Endothelial cell of umbilical vein (primary cell): ENCODE results near the gene TNIP1. TPM values are rescaled to one million over a fixed set of nuclear protein-coding genes. Genes with fewer than 3 reads are reported as not detected.
A peak's percentile ranks its signal among the peaks of the same experiment; 100 is the strongest.

ENCODE experiments used
- BruUV-seq: library from RNA; stranded (reverse); fragments of 400-500 nt; replicated peaks from 2 replicates; lab custom pipeline; 2021; lab: Mats Ljungman, UMichigan
- CTCF ChIA-PET: fragments of 300-600, 350-600 bp; sonication (Branson Sonifier 250); formaldehyde crosslinking; loops from one replicate; lab custom pipeline; 2021; ENCODE audit warnings: antibody characterized with exemption, inconsistent platforms; lab: Charles Lee
- POLR2A ChIA-PET: fragments of 300-600, 350-600 bp; sonication (Branson Sonifier 250); formaldehyde crosslinking; loops from one replicate; lab custom pipeline; 2021; ENCODE audit warnings: antibody characterized with exemption, inconsistent platforms; lab: Charles Lee
- DNase-seq: peaks from one replicate; pipeline ENCODE4 v3.0.0-alpha.2; 2011; ENCODE audit warnings: low read depth, low spot score
- FAIRE-seq: peaks from 2 replicates; lab custom pipeline; 2011; peaks lifted over from hg19 to GRCh38; lab: Jason Lieb, UNC
- H2AFZ ChIP-seq: 2 replicates; pipeline ENCODE4 v1.6.0; 2012; ENCODE audit warnings: low read depth, low read length, control low read depth, inconsistent platforms
- H3K27ac ChIP-seq: 2 replicates; pipeline ENCODE4 v1.5.1; 2011; ENCODE audit warnings: low read depth, mild to moderate bottlenecking, control low read depth, low read length, moderate library complexity; ENCODE audit not compliant: insufficient read depth
- H3K27me3 ChIP-seq, 2 experiments: 2 replicates each; pipeline versions ENCODE4 v1.6.0 to v1.6.1; 2011; ENCODE audit warnings: low read length in 2 of 2, mixed read lengths in 1 of 2; ENCODE audit not compliant: control insufficient read depth in 2 of 2, insufficient read depth in 2 of 2
- H3K36me3 ChIP-seq, 2 experiments: 2 replicates in 1 of 2; 3 replicates in 1 of 2; pipeline ENCODE4 v1.5.1; 2011; ENCODE audit warnings: low read length in 2 of 2, mild to moderate bottlenecking in 1 of 2, moderate library complexity in 1 of 2; ENCODE audit not compliant: control insufficient read depth in 2 of 2, insufficient read depth in 2 of 2; ENCODE audit errors: extremely low read depth in 1 of 2
- H3K4me1 ChIP-seq: 3 replicates; pipeline ENCODE4 v1.5.1; 2011; ENCODE audit warnings: mild to moderate bottlenecking, low read length; ENCODE audit not compliant: control insufficient read depth, insufficient read depth; ENCODE audit errors: extremely low read depth
- H3K4me2 ChIP-seq: 2 replicates; pipeline ENCODE4 v1.6.1; 2011; ENCODE audit warnings: low read length, control low read depth, mixed read lengths; ENCODE audit not compliant: insufficient read depth
- H3K4me3 ChIP-seq, 3 experiments: fragments of 200-600 bp in 1 of 3; sonication (generic), shearing (Covaris generic) in 1 of 3; replicated peaks in 1 of 3; 2 replicates each; pipeline ENCODE4 v1.5.1; 2011 to 2016; ENCODE audit warnings: control low read depth in 3 of 3, low read length in 3 of 3, mild to moderate bottlenecking in 2 of 3, inconsistent platforms in 1 of 3, low read depth in 1 of 3, moderate library complexity in 1 of 3; ENCODE audit not compliant: insufficient read depth in 1 of 3
- H3K79me2 ChIP-seq: 2 replicates; pipeline ENCODE4 v1.6.0; 2012; ENCODE audit warnings: low read length, inconsistent platforms; ENCODE audit not compliant: control insufficient read depth, insufficient read depth
- H3K9ac ChIP-seq: replicated peaks from 2 replicates; pipeline ENCODE3; 2011; ENCODE audit warnings: low read length, control low read depth; ENCODE audit not compliant: insufficient read depth; ENCODE audit errors: extremely low read depth
- H3K9me1 ChIP-seq: replicated peaks from 3 replicates; pipeline ENCODE4 v1.6.0; 2011; ENCODE audit warnings: mild to moderate bottlenecking, low read length; ENCODE audit not compliant: control insufficient read depth, insufficient read depth; ENCODE audit errors: extremely low read depth
- H3K9me3 ChIP-seq: replicated peaks from 2 replicates; pipeline ENCODE4 v1.5.1; 2012; ENCODE audit warnings: low read length, inconsistent platforms; ENCODE audit not compliant: control insufficient read depth, insufficient read depth
- H4K20me1 ChIP-seq: replicated peaks from 2 replicates; pipeline ENCODE3; 2011; ENCODE audit warnings: mild to moderate bottlenecking, low read length; ENCODE audit not compliant: control insufficient read depth, insufficient read depth; ENCODE audit errors: extremely low read depth
- EZH2 ChIP-seq: IDR thresholded peaks from 2 replicates; pipeline ENCODE4 v1.6.1; 2012; ENCODE audit warnings: borderline replicate concordance, low read depth, mild to moderate bottlenecking, moderate library complexity, low read length, inconsistent platforms; ENCODE audit not compliant: severe bottlenecking
- FOS ChIP-seq: IDR thresholded peaks from 2 replicates; pipeline ENCODE4 v1.6.1; 2011; ENCODE audit warnings: mild to moderate bottlenecking, low read length, moderate library complexity, borderline replicate concordance; ENCODE audit not compliant: insufficient read depth
- GATA2 ChIP-seq: IDR thresholded peaks from 2 replicates; pipeline ENCODE4 v1.7.0; 2011; ENCODE audit warnings: low read depth, mild to moderate bottlenecking, moderate library complexity, mixed read lengths, low read length; ENCODE audit not compliant: insufficient read length, insufficient read depth
- JUN ChIP-seq: IDR thresholded peaks from 2 replicates; pipeline ENCODE4 v1.6.1; 2011; ENCODE audit warnings: borderline replicate concordance, low read depth; ENCODE audit not compliant: insufficient read length, insufficient read depth
- MYC ChIP-seq: IDR thresholded peaks from one replicate; pipeline ENCODE4 v1.6.1; 2011; ENCODE audit warnings: mild to moderate bottlenecking, low read depth, low read length
- POLR2A ChIP-seq: IDR thresholded peaks from 2 replicates; pipeline ENCODE4 v1.6.1; 2012; ENCODE audit warnings: low read depth, mild to moderate bottlenecking, control low read depth, low read length
- POLR2AphosphoS5 ChIP-seq: IDR thresholded peaks from 2 replicates; pipeline ENCODE4 v1.6.1; 2012; ENCODE audit warnings: low read depth, mild to moderate bottlenecking, control low read depth, low read length, moderate library complexity; ENCODE audit not compliant: insufficient read depth
- dilution Hi-C: fragments of 300-500 bp; cut with MboI; formaldehyde crosslinking; loops from one replicate; pipeline ENCODE4 v1.15.0; 2019; ENCODE audit warnings: low sequenced_read_pairs; ENCODE audit not compliant: extremely low pct_ligation_motif_present
- intact Hi-C: fragments of 100-400 bp; cut with micrococcal nuclease; formaldehyde crosslinking; loops from one replicate; pipeline ENCODE4 v1.10.0; 2022
- polyA plus RNA-seq, 4 experiments: library from polyadenylated mRNA; depleted of rRNA in 3 of 4; stranded (reverse) in 3 of 4; unstranded in 1 of 4; fragments of >200 nt; gene quantifications; 2 replicates each; pipeline versions ENCODE4 v1.2.1 to v1.2.3, GENCODE V29; 2011 to 2012; ENCODE audit warnings: missing spikeins in 1 of 4
- total RNA-seq: library from RNA; stranded (reverse); gene quantifications from 2 replicates; pipeline ENCODE4 v1.2.3, GENCODE V29; 2021
- TF ChIP-seq, protein P1 (sequence below): IDR thresholded peaks from 2 replicates; pipeline ENCODE4 v1.6.1; 2011; ENCODE audit not compliant: insufficient read depth, insufficient read length
- TF ChIP-seq, protein P2 (sequence below), 2 donors: IDR thresholded peaks; 1 replicate in 1 of 2; 2 replicates in 1 of 2; pipeline ENCODE4 v1.5.1; 2011; ENCODE audit warnings: low read length in 2 of 2, mild to moderate bottlenecking in 2 of 2, moderate library complexity in 2 of 2, control low read depth in 1 of 2, inconsistent platforms in 1 of 2, low read depth in 1 of 2; ENCODE audit not compliant: insufficient read depth in 1 of 2; ENCODE audit errors: extremely low read depth in 1 of 2

The TNIP1 gene
- total and polyA plus RNA-seq, 2 donors (not counting 3 experiments of a cell fraction or from before 2014, with no cell fraction given), result 43.0 to 96.8 TPM

GRCh38 chr5:151063142-151063989 lies 17.5 kb downstream of the TNIP1 start:
- POLR2A ChIA-PET, result no interaction called here
- Histone ChIP-seq H3K36me3 (peaks cover 3 to 26% of the 10 kb centered on the region in 2 experiments), H4K20me1 (no peaks in the 10 kb centered on the region), H3K4me2 (peak overlapping the region; percentile 30), H3K27ac (peak overlapping the region; percentile 86), H3K4me1 (peaks cover 28% of the 10 kb centered on the region), H3K9me3 (no peaks in the 10 kb centered on the region), H3K9ac (peak overlapping the region; percentile 28), H3K4me3 (no peak overlapping the region), H3K27me3 (no peaks in the 10 kb centered on the region), H3K9me1 (no peaks in the 10 kb centered on the region), H3K79me2 (peaks cover 9% of the 10 kb centered on the region), H2AFZ (no peak overlapping the region)
- peak; percentile 95 for FAIRE-seq
- BruUV-seq, result no TSS peak
- CTCF ChIA-PET, result interaction anchor here (0.9 to 7.5 kb wide), 6 partner anchors 11 to 102 kb away, joined by 3 to 46 read pairs (median 5); no protein-coding TSS in a partner anchor
- TF ChIP-seq, protein P1, sequence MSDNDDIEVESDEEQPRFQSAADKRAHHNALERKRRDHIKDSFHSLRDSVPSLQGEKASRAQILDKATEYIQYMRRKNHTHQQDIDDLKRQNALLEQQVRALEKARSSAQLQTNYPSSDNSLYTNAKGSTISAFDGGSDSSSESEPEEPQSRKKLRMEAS, result no peak
- TF ChIP-seq GATA2, result no peak
- TF ChIP-seq, protein P2, sequence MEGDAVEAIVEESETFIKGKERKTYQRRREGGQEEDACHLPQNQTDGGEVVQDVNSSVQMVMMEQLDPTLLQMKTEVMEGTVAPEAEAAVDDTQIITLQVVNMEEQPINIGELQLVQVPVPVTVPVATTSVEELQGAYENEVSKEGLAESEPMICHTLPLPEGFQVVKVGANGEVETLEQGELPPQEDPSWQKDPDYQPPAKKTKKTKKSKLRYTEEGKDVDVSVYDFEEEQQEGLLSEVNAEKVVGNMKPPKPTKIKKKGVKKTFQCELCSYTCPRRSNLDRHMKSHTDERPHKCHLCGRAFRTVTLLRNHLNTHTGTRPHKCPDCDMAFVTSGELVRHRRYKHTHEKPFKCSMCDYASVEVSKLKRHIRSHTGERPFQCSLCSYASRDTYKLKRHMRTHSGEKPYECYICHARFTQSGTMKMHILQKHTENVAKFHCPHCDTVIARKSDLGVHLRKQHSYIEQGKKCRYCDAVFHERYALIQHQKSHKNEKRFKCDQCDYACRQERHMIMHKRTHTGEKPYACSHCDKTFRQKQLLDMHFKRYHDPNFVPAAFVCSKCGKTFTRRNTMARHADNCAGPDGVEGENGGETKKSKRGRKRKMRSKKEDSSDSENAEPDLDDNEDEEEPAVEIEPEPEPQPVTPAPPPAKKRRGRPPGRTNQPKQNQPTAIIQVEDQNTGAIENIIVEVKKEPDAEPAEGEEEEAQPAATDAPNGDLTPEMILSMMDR (IDR thresholded peaks at IDR 0.05; ENCODE audit: extremely low read depth in 1 of 2, insufficient read depth in 1 of 2, low read depth in 1 of 2, low read length in 2 of 2), result no peak
- TF ChIP-seq MYC, result no peak
- peak; percentile 88 for TF ChIP-seq FOS
- no peak for TF ChIP-seq POLR2A
- TF ChIP-seq EZH2, result no peak
- peak; percentile 82 for TF ChIP-seq JUN
- TF ChIP-seq POLR2AphosphoS5, result peak; percentile 49
- DNase-seq, result peak; percentile 83
- intact Hi-C loops, result loop anchor here (1.0 kb wide), 1 partner anchor 18 kb away; the partner anchor contains the start of gene TNIP1
- dilution Hi-C loops, result no loop called here
